ENCODE measurements around the gene PDZD2. TPM values are rescaled to one million over a fixed set of nuclear protein-coding genes. Genes with fewer than 3 reads are reported as not detected.

The PDZD2 gene
- total RNA-seq, 1 donor from 2014 or later = 1.1 TPM

DNA sequence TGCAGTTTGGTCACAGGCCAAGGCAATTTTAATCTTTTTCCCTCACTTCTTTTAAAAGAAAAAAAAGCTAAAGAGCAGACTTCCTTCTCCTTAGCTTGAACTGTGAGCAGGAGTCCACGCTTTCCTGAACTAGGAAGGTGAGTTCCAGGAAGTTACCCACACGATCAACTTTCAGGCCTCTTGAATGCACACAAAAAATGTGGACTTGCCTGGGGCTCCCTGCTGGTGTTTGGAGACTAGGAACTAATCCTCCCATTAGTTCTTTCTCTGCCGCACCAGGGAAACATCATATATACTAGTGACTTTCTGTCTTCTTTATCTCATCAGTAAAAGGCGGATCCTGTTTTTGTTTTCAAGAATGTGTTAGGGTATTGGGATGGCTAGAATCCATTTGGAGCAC is 295.2 kb downstream of the PDZD2 start:
- Histone ChIP-seq H3F3A (ENCODE audit: low read depth) (peaks cover 13% of the 10 kb centered on the region), H3K27me3 (no peaks in the 10 kb centered on the region), H3K9me3 (ENCODE audit: low read depth) (no peaks in the 10 kb centered on the region), H3K4me3 (no peak overlapping the region), H3K4me2 (peak overlapping the region; percentile 59), H3K79me2 (ENCODE audit: low read depth) (no peaks in the 10 kb centered on the region), H3K4me1 (peaks cover 11% of the 10 kb centered on the region), H3K9ac (no peak overlapping the region), H3K27ac (no peak overlapping the region), H4K20me1 (ENCODE audit: low read depth) (no peaks in the 10 kb centered on the region), H3K36me3 (no peaks in the 10 kb centered on the region), H2AFZ (replicated peaks) (no peak overlapping the region)
- Mint-ChIP-seq H3K4me1 (peaks cover 20% of the 10 kb centered on the region), H3K4me3 (no peak overlapping the region), H3K9me3 (peaks cover 4% of the 10 kb centered on the region), H3K36me3 (no peaks in the 10 kb centered on the region), H3K27me3 (ENCODE audit: insufficient read depth, low read depth) (peaks cover 11% of the 10 kb centered on the region), H3K27ac (no peak overlapping the region)
- TF ChIP-seq, protein P1, sequence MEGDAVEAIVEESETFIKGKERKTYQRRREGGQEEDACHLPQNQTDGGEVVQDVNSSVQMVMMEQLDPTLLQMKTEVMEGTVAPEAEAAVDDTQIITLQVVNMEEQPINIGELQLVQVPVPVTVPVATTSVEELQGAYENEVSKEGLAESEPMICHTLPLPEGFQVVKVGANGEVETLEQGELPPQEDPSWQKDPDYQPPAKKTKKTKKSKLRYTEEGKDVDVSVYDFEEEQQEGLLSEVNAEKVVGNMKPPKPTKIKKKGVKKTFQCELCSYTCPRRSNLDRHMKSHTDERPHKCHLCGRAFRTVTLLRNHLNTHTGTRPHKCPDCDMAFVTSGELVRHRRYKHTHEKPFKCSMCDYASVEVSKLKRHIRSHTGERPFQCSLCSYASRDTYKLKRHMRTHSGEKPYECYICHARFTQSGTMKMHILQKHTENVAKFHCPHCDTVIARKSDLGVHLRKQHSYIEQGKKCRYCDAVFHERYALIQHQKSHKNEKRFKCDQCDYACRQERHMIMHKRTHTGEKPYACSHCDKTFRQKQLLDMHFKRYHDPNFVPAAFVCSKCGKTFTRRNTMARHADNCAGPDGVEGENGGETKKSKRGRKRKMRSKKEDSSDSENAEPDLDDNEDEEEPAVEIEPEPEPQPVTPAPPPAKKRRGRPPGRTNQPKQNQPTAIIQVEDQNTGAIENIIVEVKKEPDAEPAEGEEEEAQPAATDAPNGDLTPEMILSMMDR (IDR thresholded peaks at IDR 0.05) = no peak
- TF ChIP-seq EZH2phosphoT487 (IDR thresholded peaks at IDR 0.05) = peak; percentile 40
- DNase-seq (ENCODE audit: low spot score) = peak; percentile 86

DNA sequence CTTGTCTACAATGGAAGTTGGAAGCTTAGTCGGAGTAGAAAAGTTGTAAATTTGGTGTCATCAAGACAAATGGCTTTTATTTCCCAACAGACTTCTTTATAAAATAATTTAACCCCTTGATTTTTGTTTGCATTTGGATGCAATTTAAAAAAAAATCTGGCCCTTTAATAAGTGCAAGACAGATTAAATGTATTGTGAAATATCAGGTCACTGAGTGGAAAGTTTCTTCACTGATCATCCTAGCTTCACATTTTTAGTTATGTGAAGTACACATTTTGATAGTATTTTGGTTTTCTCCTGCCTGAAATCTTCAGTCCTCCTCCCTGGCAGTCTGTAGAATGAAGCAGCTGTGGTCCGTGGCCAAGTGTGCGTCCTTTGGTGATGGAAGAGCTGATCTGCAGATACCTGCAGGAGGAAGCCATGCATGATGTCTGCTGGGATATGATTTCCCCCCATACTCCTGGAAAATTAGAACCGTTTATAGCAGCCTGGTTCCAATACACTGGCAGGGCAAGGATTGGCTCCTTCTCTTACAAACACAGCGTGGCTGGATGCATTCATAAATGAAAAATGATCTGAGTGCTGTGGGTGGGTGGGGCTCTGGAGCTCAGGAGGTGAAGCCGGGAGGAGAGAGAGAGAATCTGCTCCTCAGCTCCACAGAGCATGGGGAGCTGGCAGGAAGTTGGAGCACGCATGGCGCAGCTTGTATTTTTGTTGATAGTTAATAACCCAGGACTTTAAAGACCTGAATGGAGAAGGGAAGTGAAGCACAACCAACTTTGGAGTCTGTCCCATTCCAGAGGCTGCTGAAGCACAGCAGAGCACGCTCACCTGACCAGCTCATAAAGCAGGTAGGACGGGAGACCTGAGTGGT is 296.8 kb downstream of the PDZD2 start:
- Mint-ChIP-seq H3K36me3 (no peaks in the 10 kb centered on the region), H3K27ac (no peak overlapping the region), H3K4me1 (peaks cover 18% of the 10 kb centered on the region), H3K4me3 (no peak overlapping the region), H3K9me3 (peaks cover 4% of the 10 kb centered on the region), H3K27me3 (ENCODE audit: insufficient read depth, low read depth) (peaks cover 14% of the 10 kb centered on the region)
- Histone ChIP-seq H3K36me3 (no peaks in the 10 kb centered on the region), H3F3A (ENCODE audit: low read depth) (peaks cover 13% of the 10 kb centered on the region), H3K9me3 (ENCODE audit: low read depth) (no peaks in the 10 kb centered on the region), H3K27me3 (no peaks in the 10 kb centered on the region), H4K20me1 (ENCODE audit: low read depth) (no peaks in the 10 kb centered on the region), H3K4me3 (no peak overlapping the region), H3K27ac (no peak overlapping the region), H3K9ac (no peak overlapping the region), H3K4me2 (no peak overlapping the region), H3K4me1 (peaks cover 11% of the 10 kb centered on the region), H3K79me2 (ENCODE audit: low read depth) (no peaks in the 10 kb centered on the region), H2AFZ (replicated peaks) (no peak overlapping the region)
- no peak for TF ChIP-seq EZH2phosphoT487 (IDR thresholded peaks at IDR 0.05)
- TF ChIP-seq, protein P1 (IDR thresholded peaks at IDR 0.05) = no peak
- no peak for TF ChIP-seq EZH2 (IDR thresholded peaks at IDR 0.05)
- no peak for DNase-seq (ENCODE audit: low spot score)

DNA sequence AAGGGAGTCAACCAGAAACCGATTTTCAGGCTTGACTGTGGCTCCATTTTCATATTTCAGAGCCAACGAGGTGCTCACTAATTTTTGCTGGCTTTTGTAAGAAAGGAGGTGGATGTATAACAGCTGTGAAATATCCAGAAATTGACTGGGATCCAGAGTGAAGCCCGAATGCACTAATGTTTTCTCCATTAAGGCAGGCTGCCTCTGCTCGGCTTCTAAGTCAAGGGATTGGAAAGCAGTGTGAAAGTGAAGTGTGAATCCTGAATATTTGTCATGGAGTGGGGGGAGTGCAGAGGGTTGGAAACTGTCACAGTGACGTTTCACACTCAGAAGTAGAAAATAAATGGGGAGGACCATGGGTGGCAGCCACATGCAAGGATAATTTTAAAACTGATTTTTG is 297.8 kb downstream of the PDZD2 start:
- Histone ChIP-seq H3K9ac (no peak overlapping the region), H3F3A (ENCODE audit: low read depth) (peaks cover 13% of the 10 kb centered on the region), H4K20me1 (ENCODE audit: low read depth) (no peaks in the 10 kb centered on the region), H3K27me3 (no peaks in the 10 kb centered on the region), H2AFZ (replicated peaks) (no peak overlapping the region), H3K27ac (no peak overlapping the region), H3K79me2 (ENCODE audit: low read depth) (no peaks in the 10 kb centered on the region), H3K4me3 (no peak overlapping the region), H3K4me1 (peaks cover 11% of the 10 kb centered on the region), H3K36me3 (no peaks in the 10 kb centered on the region), H3K4me2 (no peak overlapping the region), H3K9me3 (ENCODE audit: low read depth) (no peaks in the 10 kb centered on the region)
- Mint-ChIP-seq H3K4me3 (no peak overlapping the region), H3K9me3 (peaks cover 4% of the 10 kb centered on the region), H3K27ac (no peak overlapping the region), H3K27me3 (ENCODE audit: insufficient read depth, low read depth) (peaks cover 11% of the 10 kb centered on the region), H3K36me3 (no peaks in the 10 kb centered on the region), H3K4me1 (peaks cover 19% of the 10 kb centered on the region)
- TF ChIP-seq, protein P1 (IDR thresholded peaks at IDR 0.05) = no peak
- no peak for TF ChIP-seq EZH2phosphoT487 (IDR thresholded peaks at IDR 0.05)
- no peak for TF ChIP-seq EZH2 (IDR thresholded peaks at IDR 0.05)
- no peak for DNase-seq (ENCODE audit: low spot score)

Measured in neural progenitor cell (in vitro differentiated cells).